HG03064 (cell line): ENCODE data around the gene SAP25.
"Not testable (repeated sequence)": the region's sequence is repeated elsewhere in the genome, so short reads cannot be mapped to it uniquely, and the experiment has no call there.

Source experiments
- ATAC-seq: cut with Tn5 transposase; IDR thresholded peaks from one replicate; pipeline ENCODE4 v1.9.1; 2021; ENCODE audit warnings: low read depth; ENCODE audit not compliant: unreplicated experiment

The SAP25 gene

GRCh38 chr7:100577103-100577502 lies 3.4 kb upstream of the SAP25 start:
- ATAC-seq = no peak

- ATAC-seq = no peak
These were observed 2.8 kb upstream of the SAP25 start for GRCh38 chr7:100576384-100576993.

- ATAC-seq = no peak
These were observed 2.2 kb upstream of the SAP25 start for GRCh38 chr7:100575746-100576383.

- no peak for ATAC-seq
These were observed 1.5 kb upstream of the SAP25 start for GRCh38 chr7:100575206-100575631.

GRCh38 chr7:100574362-100575205 lies 884 bp upstream of the SAP25 start:
- ATAC-seq = no peak

GRCh38 chr7:100572949-100573675 lies 588 bp downstream of the SAP25 start:
- no peak for ATAC-seq

GRCh38 chr7:100572281-100572948 lies 1.3 kb downstream of the SAP25 start:
- ATAC-seq = no peak

- no peak for ATAC-seq
These were observed 1.9 kb downstream of the SAP25 start for GRCh38 chr7:100571829-100572116.

- ATAC-seq = no peak
These were observed 2.5 kb downstream of the SAP25 start for GRCh38 chr7:100570954-100571828.

GRCh38 chr7:100568896-100569844 lies 4.5 kb downstream of the SAP25 start:
- no peak for ATAC-seq

- no peak for ATAC-seq
These were observed 5.4 kb downstream of the SAP25 start for GRCh38 chr7:100568176-100568895.

- no peak for ATAC-seq
These were observed 5.9 kb downstream of the SAP25 start for GRCh38 chr7:100567751-100568175.

GRCh38 chr7:100567031-100567730 lies 6.5 kb downstream of the SAP25 start:
- ATAC-seq = no peak

- ATAC-seq = no peak
These were observed 7.6 kb downstream of the SAP25 start for GRCh38 chr7:100566018-100566531.

GRCh38 chr7:100565133-100565571 lies 8.5 kb downstream of the SAP25 start:
- no peak for ATAC-seq

GRCh38 chr7:100564405-100564804 lies 9.3 kb downstream of the SAP25 start:
- ATAC-seq = not testable (repeated sequence)

- ATAC-seq = no peak
These were observed 9.8 kb downstream of the SAP25 start for GRCh38 chr7:100563809-100564400.
